ENCODE measurements around the gene RANBP2. TPM values are rescaled to one million over a fixed set of nuclear protein-coding genes. Genes with fewer than 3 reads are reported as not detected.
A peak's percentile ranks its signal among the peaks of the same experiment; 100 is the strongest.

RANBP2 gene
- total RNA-seq, 1 donor from 2014 or later = 58.6 TPM

DNA sequence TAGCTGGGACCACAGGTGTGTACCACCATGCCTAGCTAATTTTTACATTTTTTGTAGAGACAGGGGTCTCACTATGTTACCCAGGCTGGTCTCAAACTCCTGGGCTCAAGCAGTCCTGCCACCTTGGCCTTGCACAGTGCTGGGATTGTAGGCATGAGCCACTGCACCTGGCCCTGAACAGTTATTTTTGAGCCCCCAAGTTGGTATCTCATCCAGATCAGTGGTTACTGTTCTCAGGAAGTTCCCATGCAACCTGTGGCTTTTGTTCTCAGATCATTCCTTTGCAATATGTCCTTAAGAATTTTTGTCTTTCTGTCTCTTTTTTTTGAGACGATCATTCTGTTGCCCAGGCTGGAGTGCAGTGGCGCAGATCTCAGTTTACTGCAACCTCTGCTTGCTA, 59.6 kb downstream of the RANBP2 start:
- TF ChIP-seq, protein P1, sequence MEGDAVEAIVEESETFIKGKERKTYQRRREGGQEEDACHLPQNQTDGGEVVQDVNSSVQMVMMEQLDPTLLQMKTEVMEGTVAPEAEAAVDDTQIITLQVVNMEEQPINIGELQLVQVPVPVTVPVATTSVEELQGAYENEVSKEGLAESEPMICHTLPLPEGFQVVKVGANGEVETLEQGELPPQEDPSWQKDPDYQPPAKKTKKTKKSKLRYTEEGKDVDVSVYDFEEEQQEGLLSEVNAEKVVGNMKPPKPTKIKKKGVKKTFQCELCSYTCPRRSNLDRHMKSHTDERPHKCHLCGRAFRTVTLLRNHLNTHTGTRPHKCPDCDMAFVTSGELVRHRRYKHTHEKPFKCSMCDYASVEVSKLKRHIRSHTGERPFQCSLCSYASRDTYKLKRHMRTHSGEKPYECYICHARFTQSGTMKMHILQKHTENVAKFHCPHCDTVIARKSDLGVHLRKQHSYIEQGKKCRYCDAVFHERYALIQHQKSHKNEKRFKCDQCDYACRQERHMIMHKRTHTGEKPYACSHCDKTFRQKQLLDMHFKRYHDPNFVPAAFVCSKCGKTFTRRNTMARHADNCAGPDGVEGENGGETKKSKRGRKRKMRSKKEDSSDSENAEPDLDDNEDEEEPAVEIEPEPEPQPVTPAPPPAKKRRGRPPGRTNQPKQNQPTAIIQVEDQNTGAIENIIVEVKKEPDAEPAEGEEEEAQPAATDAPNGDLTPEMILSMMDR (IDR thresholded peaks at IDR 0.05) = no peak
- H3K27me3 Mint-ChIP-seq (ENCODE audit: unreplicated experiment) = no peaks in the 10 kb centered on the region
- no peaks in the 10 kb centered on the region for H3K9me3 Mint-ChIP-seq (ENCODE audit: unreplicated experiment)
- no peaks in the 10 kb centered on the region for H3K4me1 Mint-ChIP-seq (ENCODE audit: unreplicated experiment)
- no peak overlapping the region for H3K27ac Mint-ChIP-seq (ENCODE audit: unreplicated experiment)
- no peak for DNase-seq (ENCODE audit: extremely low spot score, unreplicated experiment)
- H3K4me3 Mint-ChIP-seq (ENCODE audit: unreplicated experiment) = no peak overlapping the region
- peaks cover 41% of the 10 kb centered on the region for H3K36me3 Mint-ChIP-seq (ENCODE audit: unreplicated experiment)

DNA sequence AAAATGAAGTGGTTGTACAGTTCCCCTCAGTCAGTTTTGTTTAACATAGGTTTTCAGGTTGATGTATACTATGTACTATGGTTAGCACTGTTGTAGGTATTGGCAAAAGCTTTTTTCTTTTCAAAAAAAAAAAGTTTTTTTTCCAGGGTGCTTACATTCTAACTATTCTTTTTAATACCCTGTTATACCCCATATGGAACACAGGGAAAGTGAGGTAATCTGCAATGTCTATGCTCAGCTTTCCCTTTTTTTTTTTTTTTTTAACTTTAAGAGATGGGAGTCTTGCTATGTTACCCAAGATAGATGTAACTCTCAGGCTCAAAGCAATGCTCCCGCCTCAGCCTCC, 66.7 kb downstream of the RANBP2 start:
- H3K4me3 Mint-ChIP-seq (ENCODE audit: unreplicated experiment) = peak overlapping the region; percentile 91
- no peaks in the 10 kb centered on the region for H3K9me3 Mint-ChIP-seq (ENCODE audit: unreplicated experiment)
- no peak for DNase-seq (ENCODE audit: extremely low spot score, unreplicated experiment)
- TF ChIP-seq, protein P1 (IDR thresholded peaks at IDR 0.05) = no peak
- H3K36me3 Mint-ChIP-seq (ENCODE audit: unreplicated experiment) = peaks cover 24% of the 10 kb centered on the region
- H3K4me1 Mint-ChIP-seq (ENCODE audit: unreplicated experiment) = peaks cover 16% of the 10 kb centered on the region
- H3K27ac Mint-ChIP-seq (ENCODE audit: unreplicated experiment) = peak overlapping the region; percentile 92
- H3K27me3 Mint-ChIP-seq (ENCODE audit: unreplicated experiment) = no peaks in the 10 kb centered on the region

DNA sequence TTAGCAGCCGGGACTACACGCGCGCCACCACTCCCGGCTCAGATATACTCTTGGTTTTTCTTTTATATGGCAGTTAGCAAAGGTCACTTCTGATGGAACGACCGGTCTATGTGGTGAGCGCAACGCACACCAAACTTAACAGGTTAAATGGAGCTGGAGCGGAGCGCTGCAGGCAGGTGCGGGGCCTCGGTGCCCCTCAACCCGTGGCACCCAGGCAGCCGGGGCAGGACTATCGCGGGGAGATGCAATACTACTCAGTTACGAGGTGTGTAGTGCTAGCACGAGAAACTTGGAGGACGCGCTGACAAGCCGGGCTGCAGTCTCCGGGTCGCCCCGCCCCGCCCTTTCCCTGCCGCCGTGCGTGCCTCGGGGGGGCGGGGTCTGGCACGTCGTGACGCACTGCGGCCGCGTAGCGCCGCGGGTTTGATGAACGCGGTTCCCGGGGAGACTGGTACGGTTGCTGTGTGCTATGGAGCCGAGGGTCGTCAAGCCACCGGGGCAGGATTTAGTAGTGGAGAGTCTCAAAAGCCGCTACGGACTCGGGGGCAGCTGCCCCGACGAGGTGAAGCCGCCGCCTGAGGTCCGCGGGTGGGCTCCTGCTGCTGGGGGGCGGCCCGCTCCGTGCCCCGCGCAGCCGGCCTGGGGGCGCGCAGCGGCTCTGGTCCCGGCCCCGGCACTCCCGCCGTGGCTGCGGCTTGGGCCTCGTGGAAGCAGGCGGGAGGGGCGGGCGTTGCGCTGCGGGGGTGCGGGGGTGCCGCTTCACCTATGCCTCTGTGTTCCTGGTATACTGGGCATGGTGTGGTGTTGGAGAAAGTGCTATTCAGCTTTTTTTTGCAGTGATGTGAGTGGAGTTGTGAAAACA, 67.3 kb downstream of the RANBP2 start, which contains the start of gene CCDC138:
Gene CCDC138, plus strand, starts transcription at position 418 of the 862 bp plus-strand sequence. Its CDS starts 52 bp downstream, at position 470.
- peaks cover 16% of the 10 kb centered on the region for H3K4me1 Mint-ChIP-seq (ENCODE audit: unreplicated experiment)
- peak within 1 kb of the TSS; percentile 92 for H3K27ac Mint-ChIP-seq (ENCODE audit: unreplicated experiment)
- peak; percentile 95 for DNase-seq (ENCODE audit: extremely low spot score, unreplicated experiment)
- TF ChIP-seq, protein P1 (IDR thresholded peaks at IDR 0.05) = no peak
- no peaks in the 10 kb centered on the region for H3K27me3 Mint-ChIP-seq (ENCODE audit: unreplicated experiment)
- H3K36me3 Mint-ChIP-seq (ENCODE audit: unreplicated experiment) = peaks cover 27% of the 10 kb centered on the region
- H3K4me3 Mint-ChIP-seq (ENCODE audit: unreplicated experiment) = peak within 1 kb of the TSS; percentile 91
- no peaks in the 10 kb centered on the region for H3K9me3 Mint-ChIP-seq (ENCODE audit: unreplicated experiment)

DNA sequence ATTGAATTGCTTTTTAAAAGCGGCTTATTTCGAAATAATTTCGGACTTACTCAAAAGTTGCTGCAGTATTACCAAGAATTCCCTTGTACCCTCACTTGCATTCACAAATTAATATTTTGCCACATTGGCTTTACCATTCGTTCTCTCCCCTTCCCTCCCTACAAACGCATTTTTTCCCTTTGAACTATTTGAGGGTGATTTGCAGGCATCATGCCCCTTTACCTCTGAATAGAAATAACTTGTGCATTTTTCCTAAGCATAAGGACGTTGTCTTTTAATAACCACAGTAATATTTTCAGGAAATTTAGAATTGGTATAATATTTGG, 67.9 kb downstream of the RANBP2 start:
- Mint-ChIP-seq H3K36me3 (ENCODE audit: unreplicated experiment) (peaks cover 26% of the 10 kb centered on the region), H3K9me3 (ENCODE audit: unreplicated experiment) (no peaks in the 10 kb centered on the region), H3K4me1 (ENCODE audit: unreplicated experiment) (peaks cover 16% of the 10 kb centered on the region), H3K4me3 (ENCODE audit: unreplicated experiment) (peak overlapping the region; percentile 77), H3K27ac (ENCODE audit: unreplicated experiment) (peak overlapping the region; percentile 68), H3K27me3 (ENCODE audit: unreplicated experiment) (no peaks in the 10 kb centered on the region)
- DNase-seq (ENCODE audit: extremely low spot score, unreplicated experiment) = no peak
- TF ChIP-seq, protein P1 (IDR thresholded peaks at IDR 0.05) = no peak

DNA sequence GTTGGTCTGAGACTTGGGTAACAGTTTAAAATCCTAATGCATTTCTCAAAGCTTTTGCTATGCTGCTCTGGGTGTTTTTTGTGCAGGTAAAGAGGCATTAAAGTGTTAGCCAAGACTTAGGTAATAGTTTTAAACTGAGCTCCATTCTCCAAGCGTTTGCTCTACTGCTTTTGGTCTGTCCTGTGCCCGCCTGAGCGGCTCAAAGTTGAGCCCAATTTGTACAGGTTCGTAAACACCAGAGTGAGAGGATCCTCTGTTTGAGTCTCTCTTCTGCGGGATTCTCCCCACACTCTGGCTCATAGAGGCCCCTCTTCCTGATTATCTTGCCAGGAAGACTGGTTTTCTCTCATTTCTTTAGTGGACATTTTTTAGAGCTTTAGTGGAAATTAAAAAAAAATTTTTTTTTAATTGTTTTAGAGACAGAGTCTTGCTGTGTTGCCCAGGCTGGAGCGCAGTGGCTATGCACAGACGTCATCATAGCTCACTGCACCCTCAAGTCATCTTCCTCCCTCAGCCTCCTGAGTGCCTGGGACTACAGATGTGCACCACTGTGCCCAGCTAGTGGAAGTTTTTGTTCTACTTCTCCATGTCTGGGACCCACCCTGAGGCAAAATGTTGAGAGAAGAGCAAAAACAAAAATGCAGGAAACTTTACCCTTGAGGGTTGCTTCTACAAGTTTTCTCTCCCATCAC, 83.9 kb downstream of the RANBP2 start:
- Mint-ChIP-seq H3K36me3 (ENCODE audit: unreplicated experiment) (peaks cover 13% of the 10 kb centered on the region), H3K4me1 (ENCODE audit: unreplicated experiment) (peaks cover 28% of the 10 kb centered on the region), H3K27me3 (ENCODE audit: unreplicated experiment) (no peaks in the 10 kb centered on the region), H3K27ac (ENCODE audit: unreplicated experiment) (peak overlapping the region; percentile 50), H3K9me3 (ENCODE audit: unreplicated experiment) (peaks cover under 1% of the 10 kb centered on the region), H3K4me3 (ENCODE audit: unreplicated experiment) (no peak overlapping the region)
- TF ChIP-seq, protein P1 (IDR thresholded peaks at IDR 0.05) = no peak
- no peak for DNase-seq (ENCODE audit: extremely low spot score, unreplicated experiment)

Data from osteocyte (in vitro differentiated cells).